ENCODE results near the gene SLC16A10. TPM values are rescaled to one million over a fixed set of nuclear protein-coding genes. Genes with fewer than 3 reads are reported as not detected.

SLC16A10 gene
- total RNA-seq, 1 donor: not detected

DNA sequence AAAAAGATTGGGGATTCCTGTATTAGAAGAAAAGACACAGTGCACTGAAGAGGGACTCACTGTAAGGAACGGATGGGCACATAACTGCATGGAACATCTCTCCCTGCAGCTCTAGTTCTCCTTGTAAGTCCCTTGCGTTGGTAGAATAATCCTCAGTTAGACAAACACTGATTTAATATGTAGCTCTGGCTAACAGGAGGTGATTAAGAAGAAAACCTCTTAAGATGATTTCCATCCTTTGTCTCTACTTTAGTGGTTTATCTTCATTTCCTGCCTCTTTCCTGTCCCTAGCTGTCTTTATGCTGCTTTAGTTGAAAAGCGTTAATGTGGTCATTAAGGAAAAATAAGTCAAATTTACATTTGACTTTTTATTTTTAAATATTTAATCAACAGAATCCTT is 86.6 kb downstream of the SLC16A10 start:
- H3K4me3 ChIP-seq (ENCODE audit: low read depth, low read length): no peak overlapping the region
- TF ChIP-seq, protein P1, sequence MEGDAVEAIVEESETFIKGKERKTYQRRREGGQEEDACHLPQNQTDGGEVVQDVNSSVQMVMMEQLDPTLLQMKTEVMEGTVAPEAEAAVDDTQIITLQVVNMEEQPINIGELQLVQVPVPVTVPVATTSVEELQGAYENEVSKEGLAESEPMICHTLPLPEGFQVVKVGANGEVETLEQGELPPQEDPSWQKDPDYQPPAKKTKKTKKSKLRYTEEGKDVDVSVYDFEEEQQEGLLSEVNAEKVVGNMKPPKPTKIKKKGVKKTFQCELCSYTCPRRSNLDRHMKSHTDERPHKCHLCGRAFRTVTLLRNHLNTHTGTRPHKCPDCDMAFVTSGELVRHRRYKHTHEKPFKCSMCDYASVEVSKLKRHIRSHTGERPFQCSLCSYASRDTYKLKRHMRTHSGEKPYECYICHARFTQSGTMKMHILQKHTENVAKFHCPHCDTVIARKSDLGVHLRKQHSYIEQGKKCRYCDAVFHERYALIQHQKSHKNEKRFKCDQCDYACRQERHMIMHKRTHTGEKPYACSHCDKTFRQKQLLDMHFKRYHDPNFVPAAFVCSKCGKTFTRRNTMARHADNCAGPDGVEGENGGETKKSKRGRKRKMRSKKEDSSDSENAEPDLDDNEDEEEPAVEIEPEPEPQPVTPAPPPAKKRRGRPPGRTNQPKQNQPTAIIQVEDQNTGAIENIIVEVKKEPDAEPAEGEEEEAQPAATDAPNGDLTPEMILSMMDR (IDR thresholded peaks at IDR 0.05; ENCODE audit: insufficient read depth, low read depth, low read length): no peak
- DNase-seq (ENCODE audit: low read depth): no peak

DNA sequence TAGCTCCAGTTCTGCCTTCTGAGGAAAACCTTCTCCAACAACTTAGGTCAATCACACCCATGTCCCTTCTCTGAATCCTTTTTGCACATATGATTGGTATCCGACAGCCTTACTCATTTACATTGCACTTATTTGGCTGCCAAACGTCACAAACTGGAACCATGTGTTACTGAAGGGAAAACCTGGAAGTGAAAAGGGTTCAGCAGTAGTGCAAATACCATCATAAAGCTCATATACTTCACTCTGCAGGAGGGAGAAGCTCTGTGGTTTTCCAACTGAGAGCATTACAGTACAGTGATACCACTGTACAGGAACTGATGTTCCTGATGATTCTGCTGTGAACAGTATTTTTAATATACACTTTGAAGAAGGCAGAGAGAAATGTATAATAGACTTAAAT is 87.8 kb downstream of the SLC16A10 start:
- DNase-seq (ENCODE audit: low read depth): no peak
- no peak overlapping the region for H3K4me3 ChIP-seq (ENCODE audit: low read depth, low read length)
- TF ChIP-seq, protein P1 (IDR thresholded peaks at IDR 0.05; ENCODE audit: insufficient read depth, low read depth, low read length): no peak

DNA sequence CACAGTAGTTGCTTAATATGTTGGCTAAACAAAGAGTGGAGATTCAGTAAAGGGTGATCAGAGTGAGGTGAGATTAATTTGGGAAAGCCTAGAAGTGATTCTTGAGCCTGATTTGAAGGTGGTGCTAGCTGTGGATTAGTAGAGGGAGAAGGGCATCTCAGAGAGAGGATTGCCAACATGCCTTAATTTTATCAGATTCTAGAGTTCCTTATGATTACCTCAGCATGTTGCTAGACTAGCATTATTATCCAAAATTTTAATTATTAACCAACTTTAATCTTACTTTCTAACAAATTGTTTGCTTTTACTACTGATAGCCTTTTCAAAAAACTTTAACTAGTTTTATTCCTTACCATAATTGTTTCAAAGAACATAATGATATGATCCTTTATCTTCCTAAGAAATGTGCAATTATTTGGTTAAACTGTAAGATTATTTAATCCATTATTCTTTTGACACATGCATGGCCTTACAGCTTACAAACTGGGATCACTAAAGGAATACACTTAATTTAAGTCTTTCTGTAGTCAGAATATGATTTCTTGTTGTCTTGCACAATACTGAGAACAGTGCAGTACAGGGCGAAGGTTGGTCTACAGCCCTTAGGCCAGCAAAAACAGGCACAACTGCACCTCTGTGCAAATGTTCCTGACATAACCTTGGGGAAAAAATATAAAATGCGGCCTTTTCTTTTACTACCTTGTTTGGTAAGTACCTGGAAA is 88.9 kb downstream of the SLC16A10 start:
- TF ChIP-seq, protein P1 (IDR thresholded peaks at IDR 0.05; ENCODE audit: insufficient read depth, low read depth, low read length): no peak
- no peak for DNase-seq (ENCODE audit: low read depth)
- H3K4me3 ChIP-seq (ENCODE audit: low read depth, low read length): no peak overlapping the region

DNA sequence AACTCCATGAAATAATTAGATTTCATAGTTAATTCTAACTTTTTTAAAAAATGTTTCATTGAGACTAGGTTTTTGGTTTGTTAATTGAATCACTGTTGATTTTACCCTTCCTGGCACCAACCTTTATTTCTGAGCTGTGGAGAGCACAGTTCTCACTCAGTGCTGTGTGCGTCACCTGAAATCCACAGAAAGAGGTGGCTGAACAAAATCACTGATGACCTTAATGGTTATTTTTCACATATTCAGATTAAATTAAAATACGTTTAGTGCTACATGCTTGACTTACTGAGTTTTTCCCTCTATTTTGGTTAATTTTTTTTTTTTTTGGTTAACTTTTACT is 89.4 kb downstream of the SLC16A10 start:
- no peak overlapping the region for H3K4me3 ChIP-seq (ENCODE audit: low read depth, low read length)
- no peak for DNase-seq (ENCODE audit: low read depth)
- TF ChIP-seq, protein P1 (IDR thresholded peaks at IDR 0.05; ENCODE audit: insufficient read depth, low read depth, low read length): no peak

DNA sequence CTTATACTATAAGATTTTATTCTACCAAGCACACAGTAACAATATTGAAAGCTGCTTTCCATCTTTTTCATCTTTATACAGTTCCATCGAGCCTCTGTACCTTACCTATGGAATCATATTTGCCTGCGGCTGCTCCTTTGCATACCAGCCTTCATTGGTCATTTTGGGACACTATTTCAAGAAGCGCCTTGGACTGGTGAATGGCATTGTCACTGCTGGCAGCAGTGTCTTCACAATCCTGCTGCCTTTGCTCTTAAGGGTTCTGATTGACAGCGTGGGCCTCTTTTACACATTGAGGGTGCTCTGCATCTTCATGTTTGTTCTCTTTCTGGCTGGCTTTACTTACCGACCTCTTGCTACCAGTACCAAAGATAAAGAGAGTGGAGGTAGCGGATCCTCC is 89.8 kb downstream of the SLC16A10 start:
- no peak overlapping the region for H3K4me3 ChIP-seq (ENCODE audit: low read depth, low read length)
- TF ChIP-seq, protein P1 (IDR thresholded peaks at IDR 0.05; ENCODE audit: insufficient read depth, low read depth, low read length): no peak
- DNase-seq (ENCODE audit: low read depth): no peak

DNA sequence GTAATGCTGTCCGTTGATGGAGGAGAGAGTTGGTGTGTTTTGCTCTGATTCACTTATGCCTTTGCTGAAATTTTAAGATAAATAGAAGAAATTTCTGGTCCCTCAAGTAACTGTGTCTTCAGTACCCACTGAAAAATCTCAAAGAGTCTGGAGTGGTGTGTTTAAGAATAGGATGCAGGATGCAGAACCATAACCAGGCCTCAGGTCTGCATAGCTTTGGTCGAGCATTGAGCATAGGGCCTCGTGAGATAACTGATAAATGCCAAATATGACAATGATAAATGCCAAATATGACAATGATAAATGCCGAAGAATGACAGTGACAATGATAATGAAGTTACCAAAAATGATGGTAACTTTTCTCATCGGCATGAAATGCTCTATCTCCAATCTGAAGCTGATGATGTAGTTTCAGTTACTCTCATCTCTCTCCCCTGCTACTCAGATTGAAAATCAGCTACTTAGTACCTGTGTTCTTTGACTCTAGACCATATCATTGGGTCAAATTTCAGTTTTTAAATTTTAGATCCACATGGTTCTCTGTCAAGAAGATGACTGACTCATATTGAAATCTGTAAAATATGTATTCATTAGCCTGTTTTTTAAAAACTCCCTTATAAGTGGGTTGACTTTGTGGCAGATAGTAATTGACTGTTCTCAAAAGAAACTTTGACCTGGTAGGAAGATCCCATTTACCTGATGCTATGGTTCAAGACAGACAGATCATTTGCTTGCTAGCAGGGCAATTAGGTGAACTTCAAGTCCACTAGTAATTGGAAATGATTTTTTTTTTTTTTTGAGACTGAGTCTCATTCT is 96.6 kb downstream of the SLC16A10 start:
- TF ChIP-seq, protein P1 (IDR thresholded peaks at IDR 0.05; ENCODE audit: insufficient read depth, low read depth, low read length): no peak
- DNase-seq (ENCODE audit: low read depth): no peak

More for the DNA sequence above, 96.6 kb downstream of the SLC16A10 start:
- no peak overlapping the region for H3K4me3 ChIP-seq (ENCODE audit: low read depth, low read length)
